PC-9 (cell line): ENCODE data around the gene AMDHD2. TPM values are rescaled to one million over a fixed set of nuclear protein-coding genes. Genes with fewer than 3 reads are reported as not detected.
"Not testable (repeated sequence)": the region's sequence is repeated elsewhere in the genome, so short reads cannot be mapped to it uniquely, and the experiment has no call there.

Experiments used
- BruUV-seq: library from RNA; stranded (reverse); fragments of 400-500 nt; replicated peaks from 2 replicates; lab custom pipeline; 2021; lab: Mats Ljungman, UMichigan
- CTCF ChIA-PET: fragments of 300-600 bp; sonication (Branson Sonifier 250); formaldehyde crosslinking; loops from one replicate; lab custom pipeline; 2022; ENCODE audit warnings: antibody characterized with exemption; lab: Charles Lee
- POLR2A ChIA-PET: fragments of 300-600 bp; sonication (Branson Sonifier 250); formaldehyde crosslinking; loops from one replicate; lab custom pipeline; 2022; ENCODE audit warnings: antibody characterized with exemption; ENCODE audit not compliant: unreplicated experiment; lab: Charles Lee
- DNase-seq, 2 experiments: peaks; one replicate each; pipeline versions ENCODE4 v3.0.0 to v3.0.0-alpha.2; 2015 to 2022; ENCODE audit warnings: mixed read lengths in 1 of 2
- H2AFZ ChIP-seq: fragments of 200-600 bp; sonication (generic); 2 replicates; pipeline ENCODE4 v1.8.1; 2017; ENCODE audit warnings: antibody characterized with exemption
- H3F3A ChIP-seq: fragments of 200-600 bp; sonication (generic); 2 replicates; pipeline ENCODE4 v1.8.1; 2017; ENCODE audit warnings: antibody characterized with exemption, mild to moderate bottlenecking, low read depth; ENCODE audit not compliant: insufficient read depth
- H3K27ac ChIP-seq: fragments of 200-600 bp; sonication (generic); 2 replicates; pipeline ENCODE4 v1.6.1; 2016; ENCODE audit warnings: mixed run types
- H3K27me3 ChIP-seq: fragments of 200-600 bp; sonication (generic); 2 replicates; pipeline ENCODE4 v1.6.1; 2016; ENCODE audit warnings: low read depth, mixed run types; ENCODE audit not compliant: insufficient read depth
- H3K36me3 ChIP-seq: fragments of 200-600 bp; sonication (generic); 2 replicates; pipeline ENCODE4 v1.6.1; 2016; ENCODE audit warnings: low read depth, mixed run types
- H3K4me1 ChIP-seq: fragments of 200-600 bp; sonication (generic); replicated peaks from 2 replicates; pipeline ENCODE4 v1.6.1; 2016; ENCODE audit warnings: mixed run types; ENCODE audit not compliant: insufficient read depth
- H3K4me2 ChIP-seq: fragments of 200-600 bp; sonication (generic); 2 replicates; pipeline ENCODE4 v1.6.1; 2017; ENCODE audit warnings: mixed run types
- H3K4me3 ChIP-seq: fragments of 200-600 bp; sonication (generic); 2 replicates; pipeline ENCODE4 v1.6.1; 2016; ENCODE audit warnings: mixed run types
- H3K79me2 ChIP-seq: fragments of 200-600 bp; sonication (generic); 2 replicates; pipeline ENCODE4 v1.6.1; 2017; ENCODE audit warnings: low read depth, mixed run types
- H3K9me2 ChIP-seq: fragments of 200-600 bp; sonication (generic); 2 replicates; pipeline ENCODE4 v1.8.1; 2017; ENCODE audit warnings: mild to moderate bottlenecking; ENCODE audit not compliant: insufficient read depth
- H3K9me3 ChIP-seq: fragments of 200-600 bp; sonication (generic); 2 replicates; pipeline ENCODE4 v1.8.1; 2016; ENCODE audit warnings: low read depth; ENCODE audit not compliant: insufficient read depth
- H4K20me1 ChIP-seq: fragments of 200-600 bp; sonication (generic); 2 replicates; pipeline ENCODE4 v1.8.1; 2017; ENCODE audit not compliant: insufficient read depth
- EZH2 ChIP-seq: fragments of 200-600 bp; sonication (generic); IDR thresholded peaks from 2 replicates; pipeline ENCODE4 v1.8.0; 2017; ENCODE audit warnings: antibody characterized with exemption, low read depth
- intact Hi-C: fragments of 100-400 bp; cut with micrococcal nuclease; formaldehyde crosslinking; loops from one replicate; pipeline ENCODE4 v1.10.0; 2022; ENCODE audit not compliant: unreplicated experiment
- total RNA-seq: library from RNA; stranded (reverse); gene quantifications from 2 replicates; pipeline ENCODE4 v1.2.3, GENCODE V29; 2021
- TF ChIP-seq, protein P1 (sequence below): fragments of 200-600 bp; sonication (generic); conservative IDR thresholded peaks from 2 replicates; pipeline ENCODE4 v1.6.1; 2017; ENCODE audit warnings: mixed run types, antibody characterized with exemption, mild to moderate bottlenecking, moderate library complexity

AMDHD2 gene
- total RNA-seq, 1 experiment from 2014 or later: 47.9 TPM

DNA sequence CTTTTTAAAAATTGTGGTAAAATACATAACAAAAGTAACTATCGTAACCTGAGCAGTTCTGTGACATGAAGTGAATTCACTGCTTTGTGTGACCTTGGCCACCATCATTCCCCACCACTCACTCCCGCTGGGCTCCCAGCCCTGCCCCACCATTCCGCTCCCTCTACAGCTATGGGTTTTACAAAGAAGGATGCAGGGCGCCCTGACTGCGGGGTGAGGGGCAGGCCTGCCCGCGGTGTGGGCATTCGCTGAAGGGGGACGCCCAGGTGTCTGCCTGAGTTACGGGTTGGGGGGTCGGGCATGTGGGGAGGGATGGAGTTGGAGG lies 11.2 kb downstream of the AMDHD2 start, which contains the start of gene CEMP1:
CEMP1 (minus strand) TSS at position 38 of the 325 bp plus-strand sequence. CDS start 335 bp downstream, outside the sequence.
- Histone ChIP-seq H3F3A (peaks cover 22% of the 10 kb centered on the region; the same call in 1 of the 2 replicates), H3K4me2 (peak within 1 kb of the TSS; percentile 85), H3K4me1 (peaks cover 15% of the 10 kb centered on the region; the same call in 1 of the 2 replicates), H3K9me2 (no peaks in the 10 kb centered on the region), H4K20me1 (no peaks in the 10 kb centered on the region), H2AFZ (peak within 1 kb of the TSS; percentile 83), H3K9me3 (no peaks in the 10 kb centered on the region), H3K27ac (peak within 1 kb of the TSS; percentile 38), H3K27me3 (no peaks in the 10 kb centered on the region), H3K79me2 (no peaks in the 10 kb centered on the region), H3K36me3 (no peaks in the 10 kb centered on the region), H3K4me3 (peak within 1 kb of the TSS; percentile 57)
- no peak for DNase-seq
- TF ChIP-seq, protein P1, sequence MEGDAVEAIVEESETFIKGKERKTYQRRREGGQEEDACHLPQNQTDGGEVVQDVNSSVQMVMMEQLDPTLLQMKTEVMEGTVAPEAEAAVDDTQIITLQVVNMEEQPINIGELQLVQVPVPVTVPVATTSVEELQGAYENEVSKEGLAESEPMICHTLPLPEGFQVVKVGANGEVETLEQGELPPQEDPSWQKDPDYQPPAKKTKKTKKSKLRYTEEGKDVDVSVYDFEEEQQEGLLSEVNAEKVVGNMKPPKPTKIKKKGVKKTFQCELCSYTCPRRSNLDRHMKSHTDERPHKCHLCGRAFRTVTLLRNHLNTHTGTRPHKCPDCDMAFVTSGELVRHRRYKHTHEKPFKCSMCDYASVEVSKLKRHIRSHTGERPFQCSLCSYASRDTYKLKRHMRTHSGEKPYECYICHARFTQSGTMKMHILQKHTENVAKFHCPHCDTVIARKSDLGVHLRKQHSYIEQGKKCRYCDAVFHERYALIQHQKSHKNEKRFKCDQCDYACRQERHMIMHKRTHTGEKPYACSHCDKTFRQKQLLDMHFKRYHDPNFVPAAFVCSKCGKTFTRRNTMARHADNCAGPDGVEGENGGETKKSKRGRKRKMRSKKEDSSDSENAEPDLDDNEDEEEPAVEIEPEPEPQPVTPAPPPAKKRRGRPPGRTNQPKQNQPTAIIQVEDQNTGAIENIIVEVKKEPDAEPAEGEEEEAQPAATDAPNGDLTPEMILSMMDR: no peak
- TF ChIP-seq EZH2: no peak
- POLR2A ChIA-PET: interaction anchor here (0.6 to 0.7 kb wide), 2 partner anchors 8 to 749 kb away, joined by 5 to 16 read pairs; partner anchors contain the start of genes NUBP2 and SPSB3
- CTCF ChIA-PET: interaction anchor here (0.6 kb wide), 1 partner anchor 52 kb away, joined by 4 read pairs; no protein-coding TSS in a partner anchor
- BruUV-seq: TSS peak; percentile 74
- intact Hi-C loops: no loop called here

DNA sequence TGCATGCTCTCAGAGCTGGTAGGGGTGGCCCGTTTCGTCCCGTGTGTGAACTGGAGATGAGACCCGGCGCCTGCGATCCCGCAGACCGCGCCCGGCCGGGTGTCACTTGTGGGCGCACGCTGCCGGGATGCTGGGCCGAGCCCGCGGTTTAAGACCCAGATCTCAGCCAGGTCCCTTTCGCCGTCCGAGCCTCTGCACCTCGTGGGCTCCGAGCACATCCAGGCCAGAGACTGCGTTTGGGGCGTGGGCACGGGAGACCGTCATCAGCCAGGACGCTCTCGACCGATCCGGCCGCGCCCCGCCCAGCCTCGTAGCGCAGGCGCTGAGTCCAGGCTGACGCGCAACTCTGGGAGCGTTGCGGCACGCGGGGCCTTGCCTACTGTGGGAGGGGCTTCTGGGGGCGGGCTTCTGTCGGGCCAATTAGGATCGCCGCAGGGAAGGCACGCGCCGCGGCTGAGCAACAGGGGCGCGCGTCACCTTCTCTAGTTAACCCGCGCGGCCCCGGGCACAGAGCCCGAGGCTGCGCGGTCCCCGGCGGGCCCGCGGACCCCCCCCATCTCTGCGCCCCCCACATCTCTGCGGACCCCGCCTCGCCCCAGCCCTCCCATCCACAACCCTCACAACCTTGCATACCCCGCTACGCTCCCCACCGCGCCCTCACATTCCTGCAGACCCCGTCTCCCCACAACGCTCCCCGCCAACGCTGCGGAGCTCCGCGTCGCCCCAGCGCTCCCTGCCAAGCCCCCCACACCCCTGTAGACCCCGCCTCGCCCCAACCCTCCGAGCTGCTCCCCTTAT lies 11.7 kb downstream of the AMDHD2 start:
- peaks cover 18% of the 10 kb centered on the region; the same call in 1 of the 2 replicates for H3K4me1 ChIP-seq
- ChIA-PET CTCF (interaction anchor here (0.5 kb wide), 1 partner anchor 124 kb away, joined by 5 read pairs; no protein-coding TSS in a partner anchor), POLR2A (interaction anchor here (0.6 to 0.8 kb wide), 3 partner anchors 317 to 749 kb away, joined by 3 to 16 read pairs (median 5); partner anchors contain the start of genes NUBP2, PGP and SPSB3)
- H3K79me2 ChIP-seq: no peaks in the 10 kb centered on the region
- peak; percentile 91 to 99 for DNase-seq
- peak overlapping the region; percentile 83 for H2AFZ ChIP-seq
- BruUV-seq: no TSS peak
- peak overlapping the region; percentile 38 for H3K27ac ChIP-seq
- no peaks in the 10 kb centered on the region for H3K36me3 ChIP-seq
- no peaks in the 10 kb centered on the region for H3K27me3 ChIP-seq
- H3K4me2 ChIP-seq: peak overlapping the region; percentile 85
- no peaks in the 10 kb centered on the region for H3K9me3 ChIP-seq
- H4K20me1 ChIP-seq: no peaks in the 10 kb centered on the region
- intact Hi-C loops: no loop called here
- H3K9me2 ChIP-seq: no peaks in the 10 kb centered on the region
- peaks cover 28% of the 10 kb centered on the region for H3F3A ChIP-seq
- TF ChIP-seq, protein P1: no peak
- no peak for TF ChIP-seq EZH2
- peak overlapping the region; percentile 57 for H3K4me3 ChIP-seq

DNA sequence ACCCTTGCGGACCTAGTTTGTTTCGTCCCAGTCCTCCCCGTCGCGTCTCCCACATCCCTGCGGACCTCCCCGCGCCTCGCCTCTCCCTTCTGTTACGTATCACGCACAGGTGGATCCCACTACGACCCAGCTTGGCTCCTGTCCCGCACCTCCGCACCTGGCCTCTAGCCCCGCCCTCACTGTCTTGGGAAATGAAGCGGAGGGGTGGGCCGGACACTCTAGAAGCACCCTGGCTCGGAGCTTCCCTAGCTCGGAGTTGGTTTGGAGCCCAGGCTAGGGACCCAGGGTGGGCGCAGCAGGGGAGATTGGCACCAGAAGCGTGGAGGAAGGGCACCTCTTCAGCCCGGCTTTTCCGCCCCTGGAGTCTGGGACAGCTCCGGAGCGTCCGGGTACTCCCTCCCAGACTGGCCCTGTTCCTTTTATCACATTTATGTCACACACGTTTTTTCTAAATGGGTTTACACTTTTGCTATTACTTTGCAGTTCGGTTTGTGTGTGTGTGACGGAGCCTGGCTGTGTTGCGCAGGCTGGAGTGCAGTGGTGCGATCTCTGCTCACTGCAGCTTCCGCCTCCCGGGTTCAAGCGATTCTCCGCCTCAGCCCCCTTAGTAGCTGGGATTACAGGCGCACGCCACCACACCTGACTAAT lies 12.4 kb downstream of the AMDHD2 start:
- intact Hi-C loops: no loop called here
- Histone ChIP-seq H4K20me1 (no peaks in the 10 kb centered on the region), H3K9me3 (no peaks in the 10 kb centered on the region), H3K9me2 (no peaks in the 10 kb centered on the region), H3K79me2 (no peaks in the 10 kb centered on the region), H3K4me3 (peak overlapping the region; percentile 57), H3K4me1 (peaks cover 18% of the 10 kb centered on the region; the same call in 1 of the 2 replicates), H3K27me3 (no peaks in the 10 kb centered on the region), H2AFZ (peak overlapping the region; percentile 78), H3F3A (peaks cover 34% of the 10 kb centered on the region), H3K4me2 (peak overlapping the region; percentile 85), H3K36me3 (no peaks in the 10 kb centered on the region), H3K27ac (peak overlapping the region; percentile 33)
- peak; percentile 48 to 85 for DNase-seq
- ChIA-PET POLR2A (interaction anchor here (0.6 to 0.8 kb wide), 4 partner anchors 59 to 373 kb away, joined by 3 to 18 read pairs (median 16); partner anchors contain the start of genes E4F1 and PGP), CTCF (interaction anchor here (0.5 to 0.6 kb wide), 2 partner anchors 123 to 1248 kb away, joined by 4 to 5 read pairs; no protein-coding TSS in a partner anchor)
- TF ChIP-seq, protein P1: no peak
- no peak for TF ChIP-seq EZH2
- BruUV-seq: no TSS peak

DNA sequence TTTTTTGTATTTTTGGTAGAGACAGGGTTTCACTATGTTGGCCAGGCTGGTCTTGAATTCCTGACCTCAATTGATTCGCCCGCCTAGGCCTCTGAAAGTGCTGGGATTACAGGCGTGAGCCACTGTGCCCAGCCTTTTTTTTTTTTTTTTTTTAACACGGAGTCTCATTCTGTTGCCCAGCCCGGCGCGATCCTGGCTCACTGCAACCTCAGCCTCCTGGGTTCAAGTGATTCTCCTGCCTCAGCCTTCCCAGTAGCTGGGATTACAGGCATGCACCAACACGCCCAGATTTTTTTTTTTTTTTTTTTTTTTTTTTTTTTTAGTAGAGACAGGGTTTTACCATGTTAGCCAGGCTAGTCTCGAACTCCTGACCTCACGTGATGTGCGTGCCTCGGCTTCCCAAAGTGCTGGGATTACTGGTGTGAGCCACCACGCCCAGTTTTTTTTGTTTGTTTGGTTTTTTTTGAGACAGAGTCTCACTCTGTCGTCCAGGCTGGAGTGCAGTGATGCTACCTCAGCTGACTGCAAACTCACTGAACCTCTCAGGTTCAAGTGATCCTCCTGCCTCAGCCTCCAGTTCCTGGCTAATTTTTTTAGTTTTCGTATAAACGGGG lies 13.1 kb downstream of the AMDHD2 start:
- BruUV-seq: TSS peak; percentile 20
- Histone ChIP-seq H3K4me1 (peaks cover 18% of the 10 kb centered on the region; the same call in 1 of the 2 replicates), H3F3A (peaks cover 34% of the 10 kb centered on the region), H3K4me2 (peak overlapping the region; percentile 85), H2AFZ (peak overlapping the region; percentile 78), H3K27ac (peak overlapping the region; percentile 33; the same call in 1 of the 2 replicates), H3K4me3 (peak overlapping the region; percentile 57; the same call in 1 of the 2 replicates)
- H3K36me3 ChIP-seq, H4K20me1 ChIP-seq, H3K27me3 ChIP-seq, intact Hi-C loops, H3K79me2 ChIP-seq, H3K9me2 ChIP-seq, H3K9me3 ChIP-seq: not testable (repeated sequence)
- DNase-seq: peak in 1 of 2 experiments; percentile 36
- POLR2A ChIA-PET: interaction anchor here (0.7 to 0.8 kb wide), 4 partner anchors 35 to 319 kb away, joined by 8 to 18 read pairs (median 16); partner anchors contain the start of genes E4F1 and PGP
- CTCF ChIA-PET: interaction anchor here (0.6 kb wide), 1 partner anchor 1249 kb away, joined by 4 read pairs; no protein-coding TSS in a partner anchor
